ENCODE measurements around the gene DNAJC3. TPM values are rescaled to one million over a fixed set of nuclear protein-coding genes. Genes with fewer than 3 reads are reported as not detected.

The DNAJC3 gene
- total and polyA plus RNA-seq, 2 of the 8 experiments (the other 6 are each of a cell fraction or from before 2014, with no cell fraction given): 4.3 to 24.1 TPM

DNA sequence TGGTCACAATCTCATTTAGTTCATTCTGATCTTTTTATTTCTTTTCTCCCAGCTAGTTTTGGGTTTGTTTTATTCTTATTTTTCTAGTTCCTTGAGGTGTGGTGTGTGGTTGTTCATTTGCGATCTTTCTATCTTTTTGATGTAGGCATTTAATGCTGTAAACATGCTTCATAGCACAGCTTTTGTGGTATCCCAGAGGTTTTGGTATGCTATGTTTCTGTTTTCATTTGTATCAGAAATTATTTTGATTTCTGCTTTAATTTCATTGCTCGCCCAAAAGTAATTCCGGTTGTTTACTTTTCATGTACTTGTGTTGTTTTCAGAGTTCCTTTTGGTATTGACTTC is 12.6 kb downstream of the DNAJC3 start (continued):
- TF ChIP-seq, protein P1, sequence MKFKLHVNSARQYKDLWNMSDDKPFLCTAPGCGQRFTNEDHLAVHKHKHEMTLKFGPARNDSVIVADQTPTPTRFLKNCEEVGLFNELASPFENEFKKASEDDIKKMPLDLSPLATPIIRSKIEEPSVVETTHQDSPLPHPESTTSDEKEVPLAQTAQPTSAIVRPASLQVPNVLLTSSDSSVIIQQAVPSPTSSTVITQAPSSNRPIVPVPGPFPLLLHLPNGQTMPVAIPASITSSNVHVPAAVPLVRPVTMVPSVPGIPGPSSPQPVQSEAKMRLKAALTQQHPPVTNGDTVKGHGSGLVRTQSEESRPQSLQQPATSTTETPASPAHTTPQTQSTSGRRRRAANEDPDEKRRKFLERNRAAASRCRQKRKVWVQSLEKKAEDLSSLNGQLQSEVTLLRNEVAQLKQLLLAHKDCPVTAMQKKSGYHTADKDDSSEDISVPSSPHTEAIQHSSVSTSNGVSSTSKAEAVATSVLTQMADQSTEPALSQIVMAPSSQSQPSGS (IDR thresholded peaks at IDR 0.05; ENCODE audit: low read length): no peak
- TF ChIP-seq BACH1 (IDR thresholded peaks at IDR 0.05; ENCODE audit: low read length) (no peak), KDM4A (IDR thresholded peaks at IDR 0.05; ENCODE audit: low read depth, low read length, severe bottlenecking) (no peak), RBBP5 (IDR thresholded peaks at IDR 0.05; ENCODE audit: borderline replicate concordance, low read depth, low read length) (no peak)
- TF ChIP-seq, protein P2, sequence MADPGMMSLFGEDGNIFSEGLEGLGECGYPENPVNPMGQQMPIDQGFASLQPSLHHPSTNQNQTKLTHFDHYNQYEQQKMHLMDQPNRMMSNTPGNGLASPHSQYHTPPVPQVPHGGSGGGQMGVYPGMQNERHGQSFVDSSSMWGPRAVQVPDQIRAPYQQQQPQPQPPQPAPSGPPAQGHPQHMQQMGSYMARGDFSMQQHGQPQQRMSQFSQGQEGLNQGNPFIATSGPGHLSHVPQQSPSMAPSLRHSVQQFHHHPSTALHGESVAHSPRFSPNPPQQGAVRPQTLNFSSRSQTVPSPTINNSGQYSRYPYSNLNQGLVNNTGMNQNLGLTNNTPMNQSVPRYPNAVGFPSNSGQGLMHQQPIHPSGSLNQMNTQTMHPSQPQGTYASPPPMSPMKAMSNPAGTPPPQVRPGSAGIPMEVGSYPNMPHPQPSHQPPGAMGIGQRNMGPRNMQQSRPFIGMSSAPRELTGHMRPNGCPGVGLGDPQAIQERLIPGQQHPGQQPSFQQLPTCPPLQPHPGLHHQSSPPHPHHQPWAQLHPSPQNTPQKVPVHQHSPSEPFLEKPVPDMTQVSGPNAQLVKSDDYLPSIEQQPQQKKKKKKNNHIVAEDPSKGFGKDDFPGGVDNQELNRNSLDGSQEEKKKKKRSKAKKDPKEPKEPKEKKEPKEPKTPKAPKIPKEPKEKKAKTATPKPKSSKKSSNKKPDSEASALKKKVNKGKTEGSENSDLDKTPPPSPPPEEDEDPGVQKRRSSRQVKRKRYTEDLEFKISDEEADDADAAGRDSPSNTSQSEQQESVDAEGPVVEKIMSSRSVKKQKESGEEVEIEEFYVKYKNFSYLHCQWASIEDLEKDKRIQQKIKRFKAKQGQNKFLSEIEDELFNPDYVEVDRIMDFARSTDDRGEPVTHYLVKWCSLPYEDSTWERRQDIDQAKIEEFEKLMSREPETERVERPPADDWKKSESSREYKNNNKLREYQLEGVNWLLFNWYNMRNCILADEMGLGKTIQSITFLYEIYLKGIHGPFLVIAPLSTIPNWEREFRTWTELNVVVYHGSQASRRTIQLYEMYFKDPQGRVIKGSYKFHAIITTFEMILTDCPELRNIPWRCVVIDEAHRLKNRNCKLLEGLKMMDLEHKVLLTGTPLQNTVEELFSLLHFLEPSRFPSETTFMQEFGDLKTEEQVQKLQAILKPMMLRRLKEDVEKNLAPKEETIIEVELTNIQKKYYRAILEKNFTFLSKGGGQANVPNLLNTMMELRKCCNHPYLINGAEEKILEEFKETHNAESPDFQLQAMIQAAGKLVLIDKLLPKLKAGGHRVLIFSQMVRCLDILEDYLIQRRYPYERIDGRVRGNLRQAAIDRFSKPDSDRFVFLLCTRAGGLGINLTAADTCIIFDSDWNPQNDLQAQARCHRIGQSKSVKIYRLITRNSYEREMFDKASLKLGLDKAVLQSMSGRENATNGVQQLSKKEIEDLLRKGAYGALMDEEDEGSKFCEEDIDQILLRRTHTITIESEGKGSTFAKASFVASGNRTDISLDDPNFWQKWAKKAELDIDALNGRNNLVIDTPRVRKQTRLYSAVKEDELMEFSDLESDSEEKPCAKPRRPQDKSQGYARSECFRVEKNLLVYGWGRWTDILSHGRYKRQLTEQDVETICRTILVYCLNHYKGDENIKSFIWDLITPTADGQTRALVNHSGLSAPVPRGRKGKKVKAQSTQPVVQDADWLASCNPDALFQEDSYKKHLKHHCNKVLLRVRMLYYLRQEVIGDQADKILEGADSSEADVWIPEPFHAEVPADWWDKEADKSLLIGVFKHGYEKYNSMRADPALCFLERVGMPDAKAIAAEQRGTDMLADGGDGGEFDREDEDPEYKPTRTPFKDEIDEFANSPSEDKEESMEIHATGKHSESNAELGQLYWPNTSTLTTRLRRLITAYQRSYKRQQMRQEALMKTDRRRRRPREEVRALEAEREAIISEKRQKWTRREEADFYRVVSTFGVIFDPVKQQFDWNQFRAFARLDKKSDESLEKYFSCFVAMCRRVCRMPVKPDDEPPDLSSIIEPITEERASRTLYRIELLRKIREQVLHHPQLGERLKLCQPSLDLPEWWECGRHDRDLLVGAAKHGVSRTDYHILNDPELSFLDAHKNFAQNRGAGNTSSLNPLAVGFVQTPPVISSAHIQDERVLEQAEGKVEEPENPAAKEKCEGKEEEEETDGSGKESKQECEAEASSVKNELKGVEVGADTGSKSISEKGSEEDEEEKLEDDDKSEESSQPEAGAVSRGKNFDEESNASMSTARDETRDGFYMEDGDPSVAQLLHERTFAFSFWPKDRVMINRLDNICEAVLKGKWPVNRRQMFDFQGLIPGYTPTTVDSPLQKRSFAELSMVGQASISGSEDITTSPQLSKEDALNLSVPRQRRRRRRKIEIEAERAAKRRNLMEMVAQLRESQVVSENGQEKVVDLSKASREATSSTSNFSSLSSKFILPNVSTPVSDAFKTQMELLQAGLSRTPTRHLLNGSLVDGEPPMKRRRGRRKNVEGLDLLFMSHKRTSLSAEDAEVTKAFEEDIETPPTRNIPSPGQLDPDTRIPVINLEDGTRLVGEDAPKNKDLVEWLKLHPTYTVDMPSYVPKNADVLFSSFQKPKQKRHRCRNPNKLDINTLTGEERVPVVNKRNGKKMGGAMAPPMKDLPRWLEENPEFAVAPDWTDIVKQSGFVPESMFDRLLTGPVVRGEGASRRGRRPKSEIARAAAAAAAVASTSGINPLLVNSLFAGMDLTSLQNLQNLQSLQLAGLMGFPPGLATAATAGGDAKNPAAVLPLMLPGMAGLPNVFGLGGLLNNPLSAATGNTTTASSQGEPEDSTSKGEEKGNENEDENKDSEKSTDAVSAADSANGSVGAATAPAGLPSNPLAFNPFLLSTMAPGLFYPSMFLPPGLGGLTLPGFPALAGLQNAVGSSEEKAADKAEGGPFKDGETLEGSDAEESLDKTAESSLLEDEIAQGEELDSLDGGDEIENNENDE (IDR thresholded peaks at IDR 0.05; ENCODE audit: insufficient replicate concordance, low read length): no peak
